ENCODE measurements around the gene GNG11. TPM values are rescaled to one million over a fixed set of nuclear protein-coding genes. Genes with fewer than 3 reads are reported as not detected.

Gene GNG11
- total RNA-seq, 2 donors from 2014 or later, result 6.1 to 8.9 TPM

DNA sequence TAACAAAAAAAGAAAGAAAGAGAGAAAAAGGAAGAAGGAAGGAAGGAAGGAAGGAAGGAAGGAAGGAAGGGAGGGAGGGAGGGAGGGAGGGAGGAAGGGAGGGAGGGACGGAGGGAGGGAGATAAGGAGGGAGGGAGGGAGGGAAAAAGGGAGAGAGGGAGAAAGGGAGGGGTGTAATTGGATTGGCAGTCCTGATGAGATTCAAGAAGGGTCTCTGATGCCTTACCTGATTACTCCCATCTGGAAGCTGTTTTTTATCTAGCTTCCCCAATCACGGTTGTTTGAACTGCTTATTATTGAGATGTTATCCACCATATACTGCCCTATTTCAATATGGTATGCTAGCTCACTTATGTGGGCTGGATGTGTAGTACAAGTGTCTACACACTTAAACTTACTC, 27.3 kb downstream of the GNG11 start:
- Histone ChIP-seq H3K9me3 (no peaks in the 10 kb centered on the region), H3K36me3 (no peaks in the 10 kb centered on the region), H3K27ac (no peak overlapping the region), H3K27me3 (replicated peaks; ENCODE audit: insufficient read depth) (no peaks in the 10 kb centered on the region), H3K4me1 (replicated peaks) (no peaks in the 10 kb centered on the region), H3K4me3 (no peak overlapping the region)
- no peak for DNase-seq (ENCODE audit: low spot score)
- 56% methylated on average over 2 of the region's 2 CpGs for WGBS
- intact Hi-C loops (cut with DNase I), result no loop called here
- TF ChIP-seq POLR2A (IDR thresholded peaks at IDR 0.05) (no peak), POLR2AphosphoS5 (IDR thresholded peaks at IDR 0.05) (no peak)
- TF ChIP-seq, protein P1, sequence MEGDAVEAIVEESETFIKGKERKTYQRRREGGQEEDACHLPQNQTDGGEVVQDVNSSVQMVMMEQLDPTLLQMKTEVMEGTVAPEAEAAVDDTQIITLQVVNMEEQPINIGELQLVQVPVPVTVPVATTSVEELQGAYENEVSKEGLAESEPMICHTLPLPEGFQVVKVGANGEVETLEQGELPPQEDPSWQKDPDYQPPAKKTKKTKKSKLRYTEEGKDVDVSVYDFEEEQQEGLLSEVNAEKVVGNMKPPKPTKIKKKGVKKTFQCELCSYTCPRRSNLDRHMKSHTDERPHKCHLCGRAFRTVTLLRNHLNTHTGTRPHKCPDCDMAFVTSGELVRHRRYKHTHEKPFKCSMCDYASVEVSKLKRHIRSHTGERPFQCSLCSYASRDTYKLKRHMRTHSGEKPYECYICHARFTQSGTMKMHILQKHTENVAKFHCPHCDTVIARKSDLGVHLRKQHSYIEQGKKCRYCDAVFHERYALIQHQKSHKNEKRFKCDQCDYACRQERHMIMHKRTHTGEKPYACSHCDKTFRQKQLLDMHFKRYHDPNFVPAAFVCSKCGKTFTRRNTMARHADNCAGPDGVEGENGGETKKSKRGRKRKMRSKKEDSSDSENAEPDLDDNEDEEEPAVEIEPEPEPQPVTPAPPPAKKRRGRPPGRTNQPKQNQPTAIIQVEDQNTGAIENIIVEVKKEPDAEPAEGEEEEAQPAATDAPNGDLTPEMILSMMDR (IDR thresholded peaks at IDR 0.05), result no peak

DNA sequence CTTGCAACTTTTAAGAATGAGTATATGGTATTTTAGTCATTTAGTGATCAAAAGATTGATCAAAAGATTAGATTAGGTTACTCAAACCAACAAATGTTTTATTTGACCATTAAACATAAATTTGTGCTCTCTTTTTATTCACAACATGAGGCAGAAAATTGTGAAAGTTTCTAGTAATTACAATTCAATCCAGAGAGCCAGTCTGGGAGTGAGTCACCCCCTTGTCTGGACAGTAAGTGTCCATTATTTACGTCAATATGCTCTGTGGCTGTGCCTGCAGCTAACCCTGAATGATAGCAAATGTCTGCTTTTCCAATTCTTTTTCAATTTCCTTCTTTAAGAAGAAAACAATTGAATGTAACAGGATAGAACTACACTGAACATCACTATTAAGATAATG, 27.9 kb downstream of the GNG11 start:
- no peaks in the 10 kb centered on the region for H3K36me3 ChIP-seq
- no peaks in the 10 kb centered on the region for H3K9me3 ChIP-seq
- no peak for DNase-seq (ENCODE audit: low spot score)
- no peak overlapping the region for H3K27ac ChIP-seq
- TF ChIP-seq POLR2A (IDR thresholded peaks at IDR 0.05) (no peak), POLR2AphosphoS5 (IDR thresholded peaks at IDR 0.05) (no peak)
- TF ChIP-seq, protein P1 (IDR thresholded peaks at IDR 0.05), result no peak
- intact Hi-C loops (cut with DNase I), result no loop called here
- H3K4me3 ChIP-seq, result no peak overlapping the region
- no peaks in the 10 kb centered on the region for H3K27me3 ChIP-seq (replicated peaks; ENCODE audit: insufficient read depth)
- WGBS, result 44% methylated on average over 1 of the region's 1 CpG
- no peaks in the 10 kb centered on the region for H3K4me1 ChIP-seq (replicated peaks)

DNA sequence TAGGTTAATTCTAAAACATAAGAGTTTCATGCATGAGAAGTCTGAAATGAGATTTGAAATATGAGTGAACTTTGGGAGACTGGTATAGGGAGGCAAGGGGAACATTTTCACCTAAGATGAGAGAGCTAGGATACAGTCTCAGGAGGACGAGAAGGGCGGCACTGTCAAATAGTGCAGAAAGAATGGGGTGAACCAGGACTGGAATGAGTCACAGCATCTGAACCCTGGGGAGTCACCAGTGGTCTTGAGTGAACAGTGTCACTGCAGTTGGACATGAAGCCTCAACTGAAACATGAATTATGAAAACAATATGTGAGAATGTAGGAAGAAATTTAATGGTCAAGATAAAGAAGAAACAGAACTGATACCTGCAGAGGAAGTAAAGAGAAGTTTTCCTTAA, 33.8 kb downstream of the GNG11 start:
- no peak for TF ChIP-seq POLR2AphosphoS5 (IDR thresholded peaks at IDR 0.05)
- TF ChIP-seq, protein P1 (IDR thresholded peaks at IDR 0.05), result no peak
- no peak for TF ChIP-seq POLR2A (IDR thresholded peaks at IDR 0.05)
- no peaks in the 10 kb centered on the region for H3K36me3 ChIP-seq
- H3K4me1 ChIP-seq (replicated peaks), result no peaks in the 10 kb centered on the region
- no peak overlapping the region for H3K4me3 ChIP-seq
- DNase-seq (ENCODE audit: low spot score), result no peak
- H3K27me3 ChIP-seq (replicated peaks; ENCODE audit: insufficient read depth), result no peaks in the 10 kb centered on the region
- H3K9me3 ChIP-seq, result no peaks in the 10 kb centered on the region
- intact Hi-C loops (cut with DNase I), result no loop called here
- H3K27ac ChIP-seq, result no peak overlapping the region
- 81% methylated on average over 2 of the region's 2 CpGs for WGBS

GRCh38 chr7:93957767-93958166, 36.2 kb downstream of the GNG11 start:
- no peak overlapping the region for H3K27ac ChIP-seq
- H3K4me3 ChIP-seq, result no peak overlapping the region
- no peaks in the 10 kb centered on the region for H3K4me1 ChIP-seq (replicated peaks)
- WGBS, result 97% methylated on average over 1 of the region's 1 CpG
- no peaks in the 10 kb centered on the region for H3K9me3 ChIP-seq
- DNase-seq (ENCODE audit: low spot score), result no peak
- intact Hi-C loops (cut with DNase I), result no loop called here
- no peaks in the 10 kb centered on the region for H3K27me3 ChIP-seq (replicated peaks; ENCODE audit: insufficient read depth)
- TF ChIP-seq POLR2A (IDR thresholded peaks at IDR 0.05) (no peak), POLR2AphosphoS5 (IDR thresholded peaks at IDR 0.05) (no peak)
- H3K36me3 ChIP-seq, result no peaks in the 10 kb centered on the region

- H3K36me3 ChIP-seq, result no peaks in the 10 kb centered on the region
- intact Hi-C loops (cut with DNase I), result no loop called here
These were observed 36.7 kb downstream of the GNG11 start for GRCh38 chr7:93958216-93958615.

More at GRCh38 chr7:93958216-93958615, 36.7 kb downstream of the GNG11 start:
- no peak overlapping the region for H3K4me3 ChIP-seq
- H3K4me1 ChIP-seq (replicated peaks), result no peaks in the 10 kb centered on the region
- no peak for DNase-seq (ENCODE audit: low spot score)
- H3K27ac ChIP-seq, result no peak overlapping the region
- no peak for TF ChIP-seq POLR2AphosphoS5 (IDR thresholded peaks at IDR 0.05)
- TF ChIP-seq, protein P1 (IDR thresholded peaks at IDR 0.05), result no peak
- no peak for TF ChIP-seq POLR2A (IDR thresholded peaks at IDR 0.05)
- 75% methylated on average over 3 of the region's 3 CpGs for WGBS
- H3K27me3 ChIP-seq (replicated peaks; ENCODE audit: insufficient read depth), result no peaks in the 10 kb centered on the region
- no peaks in the 10 kb centered on the region for H3K9me3 ChIP-seq
